Right atrium auricular region (tissue), 2 donors: Measurements from ENCODE around the gene SAAL1. TPM values are rescaled to one million over a fixed set of nuclear protein-coding genes. Genes with fewer than 3 reads are reported as not detected.

Experiments
- DNase-seq: peaks from one replicate; pipeline ENCODE4 v3.0.0-alpha.2; 2019; ENCODE audit warnings: low spot score
- H3K27ac ChIP-seq, 2 donors: fragments of 200-600 bp; sonication (generic); 1 replicate in 1 of 2; 2 replicates in 1 of 2; pipeline ENCODE4 v1.5.1; 2016 to 2019
- H3K27me3 ChIP-seq, 2 donors: fragments of 200-600 bp; sonication (generic); one replicate each; pipeline versions ENCODE4 v1.5.1 to v1.6.0; 2017 to 2019
- H3K36me3 ChIP-seq: fragments of 200-600 bp; sonication (generic); one replicate; pipeline ENCODE4 v1.5.1; 2016
- H3K4me1 ChIP-seq, 2 donors: fragments of 200-600 bp; sonication (generic); one replicate each; pipeline versions ENCODE4 v1.5.1 to v1.6.0; 2017 to 2019
- H3K4me3 ChIP-seq, 2 donors: fragments of 200-600 bp; sonication (generic); 1 replicate in 1 of 2; 2 replicates in 1 of 2; pipeline ENCODE4 v1.5.1; 2017 to 2019; ENCODE audit warnings: mild to moderate bottlenecking in 1 of 2, moderate library complexity in 1 of 2
- H3K9me3 ChIP-seq, 2 donors: fragments of 200-600 bp; sonication (generic); one replicate each; pipeline ENCODE4 v1.5.1; 2019
- CTCF ChIP-seq, 2 donors: fragments of 200-600 bp; sonication (generic); IDR thresholded peaks; one replicate each; pipeline ENCODE4 v1.5.1; 2019; ENCODE audit warnings: antibody characterized with exemption in 2 of 2
- total RNA-seq, 2 donors: library from RNA; depleted of rRNA; stranded (reverse); fragments of >200 nt; gene quantifications; one replicate each; pipeline ENCODE4 v1.1.0, GENCODE V29; 2016

The SAAL1 gene
- total RNA-seq, 2 donors from 2014 or later: 4.5 to 4.6 TPM

GRCh38 chr11:18100926-18101656 lies 4.8 kb downstream of the SAAL1 start:
- H3K4me3 ChIP-seq: no peak overlapping the region
- no peaks in the 10 kb centered on the region for H3K9me3 ChIP-seq
- peaks cover 5% of the 10 kb centered on the region for H3K36me3 ChIP-seq
- TF ChIP-seq CTCF (IDR thresholded peaks at IDR 0.05): no peak
- DNase-seq: no peak
- H3K27ac ChIP-seq: no peak overlapping the region
- H3K4me1 ChIP-seq: peaks cover 0 to 12% of the 10 kb centered on the region in 2 donors
- no peaks in the 10 kb centered on the region for H3K27me3 ChIP-seq

DNA sequence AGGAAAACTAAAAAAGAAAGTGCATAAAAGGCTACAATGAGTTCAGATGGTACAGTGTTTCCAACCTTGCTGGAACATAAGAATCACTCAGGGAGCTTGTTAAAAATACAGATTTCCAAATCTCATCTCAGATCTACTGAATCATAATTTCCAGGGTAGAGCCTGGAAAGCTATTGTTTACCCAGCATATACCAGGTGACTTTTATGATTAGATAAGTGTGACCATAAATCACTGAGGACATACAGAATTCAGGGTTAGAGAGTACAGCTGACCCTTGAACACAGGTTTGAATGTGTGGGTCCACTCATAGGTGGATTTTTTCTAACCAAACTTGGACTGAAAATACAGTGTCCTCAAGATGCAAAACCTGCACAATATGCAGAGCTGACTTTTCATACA lies 11.9 kb downstream of the SAAL1 start:
- Histone ChIP-seq H3K36me3 (peaks cover 50% of the 10 kb centered on the region), H3K9me3 (no peaks in the 10 kb centered on the region), H3K4me3 (no peak overlapping the region), H3K27me3 (no peaks in the 10 kb centered on the region), H3K27ac (no peak overlapping the region), H3K4me1 (no peaks in the 10 kb centered on the region)
- no peak for DNase-seq
- no peak for TF ChIP-seq CTCF (IDR thresholded peaks at IDR 0.05)

GRCh38 chr11:18091731-18092130 lies 14.2 kb downstream of the SAAL1 start:
- H3K36me3 ChIP-seq: peaks cover 72% of the 10 kb centered on the region
- no peaks in the 10 kb centered on the region for H3K4me1 ChIP-seq
- TF ChIP-seq CTCF (IDR thresholded peaks at IDR 0.05): no peak
- no peak for DNase-seq
- no peak overlapping the region for H3K4me3 ChIP-seq
- H3K27ac ChIP-seq: no peak overlapping the region
- no peaks in the 10 kb centered on the region for H3K27me3 ChIP-seq
- no peaks in the 10 kb centered on the region for H3K9me3 ChIP-seq

DNA sequence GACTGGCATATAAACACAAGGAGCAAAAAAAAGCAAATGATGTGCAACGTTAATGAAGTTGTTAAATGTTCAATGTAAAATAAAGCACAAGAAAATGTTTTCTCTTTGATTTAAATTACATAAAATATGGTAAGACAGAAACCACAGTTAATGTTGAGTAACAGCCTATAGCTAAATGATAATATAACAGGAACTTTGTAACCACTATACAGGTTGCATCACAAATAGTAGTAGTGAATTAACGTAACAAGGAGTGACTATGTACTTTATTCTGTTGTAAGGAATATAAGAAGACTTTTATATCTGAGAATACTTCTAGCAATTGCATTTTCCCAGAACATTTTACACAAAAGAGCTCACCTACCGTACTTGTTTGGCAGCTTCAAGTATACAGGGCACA lies 16.9 kb downstream of the SAAL1 start:
- Histone ChIP-seq H3K4me1 (no peaks in the 10 kb centered on the region), H3K36me3 (peaks cover 61% of the 10 kb centered on the region), H3K27ac (no peak overlapping the region), H3K9me3 (no peaks in the 10 kb centered on the region), H3K27me3 (no peaks in the 10 kb centered on the region), H3K4me3 (no peak overlapping the region)
- no peak for TF ChIP-seq CTCF (IDR thresholded peaks at IDR 0.05)
- no peak for DNase-seq

DNA sequence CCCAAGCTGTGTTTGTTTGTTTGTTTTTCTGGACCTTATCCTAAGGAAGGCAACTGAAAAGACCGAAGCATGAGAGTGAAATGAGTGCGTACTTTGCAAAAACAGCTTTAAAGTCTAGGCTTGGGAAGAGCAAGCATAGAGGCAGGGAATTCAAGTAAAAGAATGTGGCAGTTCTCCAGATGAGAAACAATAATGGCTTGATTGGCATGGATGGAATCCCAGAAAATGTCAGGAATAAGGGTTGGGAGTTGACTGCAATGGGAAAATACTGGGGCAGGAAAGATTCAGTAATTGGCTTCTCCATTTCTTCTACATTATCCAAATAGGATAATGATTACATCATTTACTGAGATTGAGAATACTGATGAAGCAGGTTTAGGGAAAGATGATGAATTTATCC lies 17.5 kb downstream of the SAAL1 start:
- Histone ChIP-seq H3K27me3 (no peaks in the 10 kb centered on the region), H3K27ac (no peak overlapping the region), H3K4me3 (no peak overlapping the region), H3K4me1 (no peaks in the 10 kb centered on the region), H3K9me3 (no peaks in the 10 kb centered on the region), H3K36me3 (peaks cover 55% of the 10 kb centered on the region)
- no peak for DNase-seq
- no peak for TF ChIP-seq CTCF (IDR thresholded peaks at IDR 0.05)

- no peak for TF ChIP-seq CTCF (IDR thresholded peaks at IDR 0.05)
- H3K9me3 ChIP-seq: no peaks in the 10 kb centered on the region
- no peaks in the 10 kb centered on the region for H3K4me1 ChIP-seq
- no peaks in the 10 kb centered on the region for H3K27me3 ChIP-seq
- H3K4me3 ChIP-seq: no peak overlapping the region
- no peak overlapping the region for H3K27ac ChIP-seq
- peaks cover 32% of the 10 kb centered on the region for H3K36me3 ChIP-seq
- DNase-seq: no peak
These were observed 24.3 kb downstream of the SAAL1 start for GRCh38 chr11:18081551-18081950.
